Skin of body (tissue), 2 donors: Measurements from ENCODE around the gene LIMS2. TPM values are rescaled to one million over a fixed set of nuclear protein-coding genes. Genes with fewer than 3 reads are reported as not detected.

Source experiments
- DNase-seq: peaks from one replicate; lab custom pipeline; 2025; lab: John Stamatoyannopoulos, UW
- total RNA-seq: library from RNA; depleted of rRNA; stranded (reverse); fragments of >200 nt; gene quantifications from one replicate; pipeline ENCODE4 v1.2.3, GENCODE V29; 2014

Gene LIMS2
- total RNA-seq, 1 donor from 2014 or later = 3.8 TPM

- no peak for DNase-seq
These were observed 68.5 kb downstream of the LIMS2 start for GRCh38 chr2:127606625-127607398.

GRCh38 chr2:127605691-127606263 lies 69.6 kb downstream of the LIMS2 start:
- no peak for DNase-seq

DNA sequence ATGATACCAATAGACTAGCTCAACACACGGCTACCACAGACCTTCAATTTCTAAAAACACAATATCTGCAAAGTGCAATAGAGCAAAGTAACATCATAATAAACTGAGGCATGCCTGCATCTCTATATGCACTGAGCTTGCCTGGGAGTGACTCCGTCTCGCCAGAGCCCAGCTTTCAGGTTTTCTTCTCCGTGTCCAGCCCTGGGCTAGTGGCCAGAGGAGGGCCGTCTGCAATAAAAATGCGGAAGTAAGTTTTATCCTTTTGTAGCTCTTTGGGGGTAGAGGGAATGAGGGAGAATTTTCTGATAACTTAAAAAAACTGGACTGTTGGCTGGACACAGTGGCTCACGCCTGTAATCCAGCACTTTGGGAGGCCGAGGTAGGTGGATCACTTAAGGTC lies 70.3 kb downstream of the LIMS2 start:
- DNase-seq = no peak

- DNase-seq = no peak
These were observed 76.1 kb downstream of the LIMS2 start for GRCh38 chr2:127599211-127599610.

GRCh38 chr2:127598711-127599110 lies 76.6 kb downstream of the LIMS2 start:
- DNase-seq = no peak

GRCh38 chr2:127597984-127598380 lies 77.3 kb downstream of the LIMS2 start:
- DNase-seq = no peak

- DNase-seq = no peak
These were observed 78.0 kb downstream of the LIMS2 start for GRCh38 chr2:127597046-127597983.

DNA sequence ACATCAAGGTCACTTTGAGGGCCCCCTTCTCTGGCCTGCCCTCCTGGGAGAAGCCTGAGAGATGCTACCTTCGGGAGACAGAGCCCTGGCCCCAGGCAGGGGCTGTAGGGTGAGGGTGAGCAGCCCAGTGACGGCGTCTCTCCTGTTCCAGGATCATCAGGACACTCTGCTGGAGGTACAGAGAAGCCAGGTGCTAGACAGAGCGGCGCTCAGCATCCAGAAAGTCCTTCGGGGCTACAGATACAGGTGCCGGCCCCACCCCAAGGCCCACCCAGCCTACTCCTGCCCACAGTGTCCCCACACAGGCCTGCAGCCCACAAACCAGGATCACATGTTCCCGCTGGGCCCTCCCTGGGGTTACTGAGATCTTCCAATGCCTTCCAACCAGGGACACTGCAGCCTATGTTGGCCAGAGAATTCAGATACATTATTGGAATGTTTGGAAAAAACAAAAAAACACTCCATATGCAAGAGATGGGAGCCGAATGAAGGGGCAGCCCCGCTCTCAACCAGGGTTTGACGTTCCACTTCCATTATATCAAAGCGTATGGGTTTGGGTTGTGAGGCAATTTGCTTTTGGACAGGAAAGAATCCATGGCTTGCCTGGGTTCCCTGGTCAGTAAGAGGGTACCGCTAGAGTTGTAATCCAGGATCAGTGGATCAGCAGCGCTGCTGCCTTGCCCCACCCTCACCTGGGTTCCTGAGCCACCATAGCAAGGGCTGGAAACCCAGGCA lies 78.9 kb downstream of the LIMS2 start:
- DNase-seq = no peak

DNA sequence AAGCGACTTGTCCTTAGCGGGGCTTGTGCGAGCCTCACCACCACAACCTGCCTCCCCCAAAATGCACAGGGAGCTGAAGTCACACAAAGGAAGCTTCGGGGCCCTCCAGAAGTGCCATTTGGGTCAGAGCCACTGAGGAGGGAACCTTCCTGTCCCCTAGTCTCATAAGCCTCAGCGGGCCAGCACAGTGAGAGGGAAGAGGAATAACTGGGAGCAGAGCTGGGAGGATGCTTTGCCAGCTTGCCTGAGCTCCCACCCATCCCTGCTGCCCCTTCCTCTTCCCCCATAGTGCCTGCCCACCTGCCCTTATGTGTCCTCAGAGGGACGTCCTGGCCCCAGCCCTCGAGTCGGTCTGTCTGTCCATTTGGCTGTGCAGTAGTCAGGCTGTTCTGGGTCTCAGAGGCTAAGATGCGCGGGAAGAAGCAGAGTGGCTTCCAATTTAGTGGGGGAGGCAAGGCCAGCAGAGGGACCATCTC lies 81.2 kb downstream of the LIMS2 start:
- DNase-seq = no peak

- no peak for DNase-seq
These were observed 81.9 kb downstream of the LIMS2 start for GRCh38 chr2:127593228-127594115.

DNA sequence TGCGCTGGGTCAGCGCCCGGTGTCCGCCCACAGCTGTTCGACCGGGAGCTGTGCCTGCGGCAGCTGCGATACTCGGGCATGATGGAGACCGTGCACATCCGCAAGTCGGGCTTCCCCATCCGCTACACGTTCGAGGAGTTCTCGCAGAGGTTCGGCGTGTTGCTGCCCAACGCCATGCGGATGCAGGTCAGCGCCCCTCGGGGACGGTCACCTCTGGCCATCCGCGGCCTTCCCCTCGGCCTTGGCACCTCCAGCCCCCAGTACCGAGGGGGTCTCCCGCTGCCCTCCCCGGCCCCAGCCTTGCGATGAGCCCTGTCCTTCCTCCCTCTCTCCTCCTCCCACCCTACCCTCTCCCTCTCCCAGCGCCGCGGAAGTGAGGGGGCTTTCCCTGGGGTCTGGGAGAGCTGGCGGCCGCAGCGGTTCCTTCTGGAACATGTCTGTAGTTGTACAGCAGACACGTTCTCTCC lies 82.5 kb downstream of the LIMS2 start:
- no peak for DNase-seq

DNA sequence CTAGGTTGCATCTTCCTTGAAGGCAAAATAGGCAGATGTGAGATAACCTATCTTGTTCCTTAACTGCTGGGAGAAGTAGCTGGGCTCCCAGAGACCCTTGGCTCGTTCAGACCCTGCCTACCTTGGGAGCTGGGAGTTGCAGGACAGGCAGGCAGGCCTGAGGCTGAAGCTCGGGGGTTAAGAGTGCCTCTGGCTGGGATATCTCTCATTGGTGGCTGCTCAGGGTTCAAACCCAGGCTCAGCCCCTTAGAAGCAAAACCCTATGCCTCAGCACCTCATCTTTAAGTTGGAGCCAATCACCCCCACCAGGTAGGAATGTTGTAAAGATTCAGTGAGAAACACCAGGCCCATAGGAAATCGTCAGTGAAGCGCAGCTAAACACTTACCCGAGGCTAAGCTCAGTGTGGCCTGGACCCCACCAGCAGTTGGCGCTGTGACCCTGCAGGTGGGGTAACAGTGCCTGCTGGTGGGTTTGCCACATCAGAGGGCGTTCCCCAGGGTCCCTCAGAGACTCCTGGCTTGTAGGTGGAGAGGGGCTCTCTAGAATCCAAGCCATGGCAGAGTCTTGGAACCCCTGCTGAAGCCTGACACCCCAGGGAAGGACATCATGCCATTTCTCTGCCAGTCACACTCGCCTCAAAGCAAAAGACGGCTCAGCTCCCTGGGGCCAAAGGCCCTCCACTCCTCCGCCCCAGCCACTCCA lies 84.0 kb downstream of the LIMS2 start:
- no peak for DNase-seq

GRCh38 chr2:127590386-127591190 lies 84.7 kb downstream of the LIMS2 start:
- no peak for DNase-seq

DNA sequence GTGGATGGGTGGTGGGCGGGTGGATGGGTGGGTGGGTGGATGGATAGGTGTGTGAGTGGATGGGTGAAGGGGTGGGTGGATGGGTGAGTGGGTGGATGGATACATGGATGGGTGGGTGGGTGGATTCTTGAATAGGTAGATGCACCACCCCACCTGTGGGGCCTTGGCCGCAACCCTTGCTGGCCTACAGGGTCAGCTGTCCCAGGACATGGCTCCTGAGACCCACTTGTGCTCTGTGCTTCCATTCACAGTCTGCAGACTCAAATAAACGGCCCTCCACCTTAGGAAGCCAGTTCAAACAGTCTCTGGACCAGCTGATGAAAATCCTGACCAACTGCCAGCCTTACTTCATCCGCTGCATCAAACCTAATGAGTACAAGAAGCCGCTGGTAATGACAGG lies 85.5 kb downstream of the LIMS2 start:
- DNase-seq = no peak

DNA sequence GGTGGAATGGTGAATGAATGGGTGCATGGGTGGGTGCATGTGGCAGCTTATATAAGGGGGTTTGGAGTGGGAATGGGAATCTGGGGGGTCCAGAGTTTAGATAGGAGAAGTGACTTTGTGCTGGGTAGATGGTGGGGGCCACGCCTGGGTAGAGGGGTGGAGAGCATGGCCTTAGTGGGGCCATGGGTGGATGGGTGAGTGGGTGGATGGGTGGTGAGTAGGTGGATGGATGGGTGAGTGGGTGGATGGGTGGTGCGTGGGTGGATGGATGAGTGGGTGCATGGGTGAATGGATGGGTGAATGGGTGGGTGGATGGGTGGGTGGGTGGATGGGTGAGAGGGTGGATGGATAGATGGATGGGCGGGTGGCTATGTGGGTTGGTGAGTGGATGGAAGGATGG lies 86.0 kb downstream of the LIMS2 start:
- no peak for DNase-seq
